ENCODE data around the gene PTPRM.

Gene PTPRM

GRCh38 chr18:8117006-8117371 lies 549.9 kb downstream of the PTPRM start:
- no peak for DNase-seq (ENCODE audit: low read depth in 2 of 2)

DNA sequence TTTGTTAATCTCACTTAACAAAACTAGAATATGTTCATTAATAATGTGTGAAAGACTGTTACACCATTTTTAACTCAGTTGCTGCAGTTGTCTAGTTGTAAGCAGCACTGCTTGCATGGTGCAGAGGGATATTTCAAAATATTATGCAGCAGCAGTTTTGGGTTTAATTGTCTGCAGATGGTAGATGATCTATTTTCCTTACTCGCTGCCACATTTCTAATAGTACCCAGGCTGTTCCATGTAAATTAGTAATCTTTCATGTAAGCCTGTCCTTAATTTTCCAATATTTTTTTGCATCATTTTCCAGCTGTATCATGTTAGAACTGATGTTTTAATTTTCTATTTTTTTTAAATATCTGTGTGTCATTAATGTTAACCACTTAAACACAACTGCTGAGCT lies 554.0 kb downstream of the PTPRM start:
- no peak for DNase-seq (ENCODE audit: low read depth in 2 of 2)

GRCh38 chr18:8121942-8122480 lies 554.9 kb downstream of the PTPRM start:
- DNase-seq (ENCODE audit: low read depth in 2 of 2) = no peak

GRCh38 chr18:8124232-8125146 lies 557.4 kb downstream of the PTPRM start:
- DNase-seq (ENCODE audit: low read depth in 2 of 2) = no peak

DNA sequence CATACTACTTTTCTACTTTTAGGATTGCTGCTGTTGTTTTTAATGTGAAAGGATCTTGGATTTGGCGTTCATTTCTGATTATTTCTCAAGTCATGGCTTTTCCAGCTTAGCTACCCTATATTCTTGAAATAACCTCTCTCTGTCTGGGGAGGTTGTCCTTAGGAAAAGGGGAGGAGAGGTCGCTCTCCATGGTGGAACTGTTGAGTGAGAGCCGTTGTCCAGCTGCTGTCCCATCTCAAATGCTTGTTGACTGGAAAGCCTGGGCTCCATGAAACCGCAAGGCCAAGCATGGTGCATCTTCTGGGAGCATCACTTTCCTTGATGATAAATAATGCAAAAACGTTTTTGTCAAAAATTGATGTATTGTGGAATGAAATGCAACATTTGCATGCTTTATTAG lies 563.0 kb downstream of the PTPRM start:
- no peak for DNase-seq (ENCODE audit: low read depth in 2 of 2)

DNA sequence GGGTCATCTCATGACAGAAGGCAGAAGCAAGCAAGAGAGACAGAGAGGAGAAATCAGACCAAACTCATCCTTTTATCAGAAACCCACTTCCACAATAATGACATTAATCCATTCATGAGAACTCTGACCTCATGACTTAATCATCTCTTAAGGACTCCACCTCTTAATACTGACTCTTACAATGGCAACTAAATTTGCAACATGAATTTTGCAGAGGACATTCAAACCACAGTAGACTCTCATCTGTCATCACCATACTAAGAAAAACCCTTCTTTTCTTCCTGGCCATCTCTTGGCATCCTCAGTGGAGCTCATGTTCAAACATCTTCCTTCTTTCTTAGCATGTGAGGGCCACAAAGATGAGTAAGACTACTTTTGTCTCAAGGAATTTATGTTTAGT lies 565.9 kb downstream of the PTPRM start:
- no peak for DNase-seq (ENCODE audit: low read depth in 2 of 2)

DNA sequence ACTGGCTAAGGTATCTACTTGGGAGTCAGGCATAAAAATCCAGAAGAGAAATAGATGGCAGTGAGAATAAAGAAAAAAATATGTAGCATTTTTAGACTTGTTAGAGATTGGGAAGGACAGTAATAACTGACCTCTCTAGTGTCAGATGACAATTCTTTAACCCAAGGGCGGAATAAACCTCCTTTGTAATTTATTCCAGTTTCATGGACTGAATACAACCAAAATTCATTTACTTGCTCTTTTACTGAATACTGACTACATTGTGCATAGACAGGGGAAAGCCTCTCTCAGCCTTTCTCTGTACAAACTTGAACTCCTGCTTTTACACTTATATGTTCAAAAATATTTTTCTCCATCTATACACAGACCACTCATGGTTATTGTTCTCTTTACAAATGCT lies 566.8 kb downstream of the PTPRM start:
- no peak for DNase-seq (ENCODE audit: low read depth in 2 of 2)

DNA sequence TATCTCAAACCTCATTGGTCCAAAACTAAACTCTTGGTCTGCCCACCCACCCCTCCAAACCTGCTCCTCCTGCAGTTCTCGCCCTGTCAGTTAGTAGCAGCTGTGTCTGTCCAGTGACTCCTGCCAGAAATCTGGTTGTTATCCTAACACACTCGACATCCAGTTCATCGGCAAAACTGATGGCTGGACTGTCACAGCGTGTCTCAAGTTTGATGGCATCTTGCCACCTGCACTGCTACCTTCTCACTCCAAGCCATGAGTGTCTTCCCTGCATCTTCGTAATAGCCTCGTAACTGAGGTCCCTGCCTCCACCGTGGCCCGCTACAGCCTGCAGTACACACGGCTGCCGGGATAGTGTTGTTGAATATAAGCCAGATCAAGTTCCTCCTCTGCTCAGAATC lies 572.0 kb downstream of the PTPRM start:
- no peak for DNase-seq (ENCODE audit: low read depth in 2 of 2)

DNA sequence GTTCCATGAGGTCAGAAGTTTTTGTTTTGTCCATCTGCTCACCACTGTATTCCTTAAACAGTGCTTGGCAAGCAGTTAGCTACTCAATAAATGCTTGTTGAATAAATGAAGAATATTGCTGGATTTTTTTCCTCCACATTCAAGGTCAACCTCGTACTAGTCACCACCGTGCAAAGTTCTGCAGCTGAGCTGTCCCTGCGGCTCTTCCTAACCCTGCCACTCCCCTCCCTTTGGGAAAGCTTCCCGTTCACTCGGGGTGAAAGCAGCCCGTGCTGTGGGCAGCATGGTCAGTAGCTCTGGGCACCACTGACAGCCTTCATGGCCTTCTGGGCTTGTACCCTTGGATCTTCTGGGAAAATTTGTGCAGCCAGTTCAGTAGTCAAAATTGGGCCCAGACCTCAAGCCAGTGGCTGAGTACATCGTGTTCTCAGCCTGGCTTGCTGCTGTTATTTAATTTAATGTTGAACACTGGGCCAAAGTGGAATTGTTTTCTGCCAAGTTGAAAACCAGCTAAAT lies 572.8 kb downstream of the PTPRM start:
- no peak for DNase-seq (ENCODE audit: low read depth in 2 of 2)

GRCh38 chr18:8140841-8141501 lies 573.9 kb downstream of the PTPRM start:
- no peak for DNase-seq (ENCODE audit: low read depth in 2 of 2)

GRCh38 chr18:8142131-8142711 lies 575.1 kb downstream of the PTPRM start:
- DNase-seq (ENCODE audit: low read depth in 2 of 2) = no peak

DNA sequence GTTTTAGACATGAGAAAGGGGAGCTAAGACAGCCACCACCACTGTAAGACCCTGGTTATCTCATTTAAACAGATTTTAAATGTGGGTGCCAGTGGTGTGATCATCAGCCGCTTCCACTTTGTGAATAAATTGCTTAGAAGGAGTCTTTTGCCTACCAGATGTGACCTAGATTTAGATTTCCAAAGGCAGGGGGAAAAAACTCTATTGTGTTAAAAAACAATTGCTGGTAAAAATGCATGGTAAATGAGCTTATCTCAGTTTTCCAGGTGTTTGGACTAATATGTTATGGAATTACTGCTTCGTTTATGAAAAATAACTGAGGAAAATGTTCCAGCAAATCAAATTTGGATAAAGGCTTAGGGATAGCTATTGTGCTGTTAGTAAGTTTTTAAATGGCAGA lies 575.8 kb downstream of the PTPRM start:
- DNase-seq (ENCODE audit: low read depth in 2 of 2) = no peak

- no peak for DNase-seq (ENCODE audit: low read depth in 2 of 2)
Observed at GRCh38 chr18:8151181-8151580, 584.1 kb downstream of the PTPRM start.

- DNase-seq (ENCODE audit: low read depth in 2 of 2) = no peak
Observed at GRCh38 chr18:8153887-8154583, 586.9 kb downstream of the PTPRM start.

- DNase-seq (ENCODE audit: low read depth in 2 of 2) = no peak
Observed at GRCh38 chr18:8162802-8163201, 595.7 kb downstream of the PTPRM start.

DNA sequence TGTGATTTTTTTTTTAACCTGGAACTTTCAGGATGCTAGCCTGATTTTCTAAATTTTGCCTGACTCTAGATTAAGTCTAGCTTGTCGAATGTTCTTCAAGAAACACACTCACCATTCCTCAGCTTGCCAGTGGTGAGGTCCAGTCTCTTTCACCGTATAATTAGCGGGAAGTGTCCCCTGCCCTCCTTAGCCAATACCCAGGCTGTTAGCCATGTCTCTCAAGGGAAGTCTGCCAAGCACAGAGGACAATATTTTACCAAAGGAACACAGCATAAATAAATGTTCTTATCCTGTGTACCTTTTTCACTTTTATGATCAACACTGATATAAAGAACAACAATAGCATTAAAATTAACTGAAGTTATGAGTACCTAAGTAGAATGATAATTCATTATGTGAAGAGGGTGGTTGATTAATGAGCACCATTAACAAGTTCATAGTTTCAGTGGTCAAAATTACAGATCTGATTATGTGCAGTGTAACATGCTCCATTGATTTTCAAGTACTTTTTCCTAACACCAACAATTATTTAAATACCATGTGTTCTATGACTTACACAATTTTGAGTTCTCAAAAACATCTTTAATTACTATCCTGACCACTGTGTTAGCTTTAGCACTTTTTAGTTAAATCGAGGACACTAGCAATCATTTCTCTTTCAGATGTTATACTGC lies 596.3 kb downstream of the PTPRM start:
- DNase-seq (ENCODE audit: low read depth in 2 of 2) = no peak

- DNase-seq (ENCODE audit: low read depth in 2 of 2) = no peak
Observed at GRCh38 chr18:8165095-8165494, 598.0 kb downstream of the PTPRM start.

GRCh38 chr18:8167026-8167425 lies 599.9 kb downstream of the PTPRM start:
- no peak for DNase-seq (ENCODE audit: low read depth in 2 of 2)

DNA sequence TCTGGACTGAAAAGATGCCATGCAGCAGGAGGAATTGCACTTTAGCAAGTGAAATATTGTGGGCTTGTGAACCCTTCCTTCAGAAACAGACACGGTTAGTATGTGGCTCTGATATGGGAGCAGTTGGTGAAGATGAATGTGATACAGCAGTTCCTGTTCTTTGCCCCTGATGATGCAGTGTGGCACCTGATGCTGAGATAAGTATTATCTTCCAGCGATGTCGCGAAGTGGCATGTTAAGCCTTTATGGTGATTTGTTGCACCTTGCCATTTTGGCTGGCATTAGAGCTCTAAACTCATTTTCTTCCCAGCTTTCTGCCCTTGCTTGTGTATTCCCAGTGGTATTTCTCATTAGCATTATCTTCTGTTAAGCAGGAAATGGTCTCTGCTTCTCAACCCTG lies 600.6 kb downstream of the PTPRM start:
- no peak for DNase-seq (ENCODE audit: low read depth in 2 of 2)

GRCh38 chr18:8169722-8170121 lies 602.6 kb downstream of the PTPRM start:
- no peak for DNase-seq (ENCODE audit: low read depth in 2 of 2)

DNA sequence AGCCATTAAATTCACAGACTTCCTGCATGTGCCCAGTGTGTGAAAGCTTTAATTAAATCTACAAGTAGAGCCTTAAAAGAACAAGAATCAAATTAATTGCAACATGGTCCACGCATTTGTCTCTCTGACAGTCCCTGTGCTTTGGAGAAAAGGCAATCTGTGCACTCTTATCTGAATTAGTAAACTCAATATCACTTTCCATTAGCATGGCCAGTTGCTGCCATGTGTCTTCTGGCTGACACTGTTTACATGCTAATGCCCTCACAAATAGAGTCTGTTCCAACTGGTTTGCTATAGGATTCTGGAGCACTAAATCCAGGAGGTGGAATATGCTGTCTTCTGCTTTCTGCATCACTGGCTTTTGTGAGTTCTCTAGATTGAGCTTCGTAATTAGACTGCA lies 607.7 kb downstream of the PTPRM start:
- no peak for DNase-seq (ENCODE audit: low read depth in 2 of 2)
